Breast epithelium (tissue), 3 donors: Measurements from ENCODE around the gene CCL26.

Experiments used
- CTCF ChIP-seq, 3 donors: fragments of 450-650 bp; IDR thresholded peaks; one replicate each; pipeline ENCODE4 v1.5.1; 2016 to 2017; ENCODE audit warnings: antibody characterized with exemption in 3 of 3, mild to moderate bottlenecking in 3 of 3, moderate library complexity in 3 of 3
- POLR2AphosphoS5 ChIP-seq, 3 donors: sonication (generic); formaldehyde crosslinking; IDR thresholded peaks; one replicate each; pipeline ENCODE4 v1.6.1; 2017; ENCODE audit warnings: antibody characterized with exemption in 3 of 3

GRCh38 chr7:75818472-75818871 is 46.5 kb upstream of the CCL26 start:
- TF ChIP-seq POLR2AphosphoS5 (IDR thresholded peaks at IDR 0.05) (no peak), CTCF (IDR thresholded peaks at IDR 0.05) (no peak)
